ENCODE measurements around the gene IFNA2.

IFNA2 gene

GRCh38 chr9:21408817-21409216, 23.6 kb upstream of the IFNA2 start, which contains the start of gene IFNA8:
TSS of gene IFNA8 (plus strand) at chr9:21409117. CDS start at chr9:21409177, 60 bp downstream.
- no peak for DNase-seq (ENCODE audit: extremely low read depth, insufficient read length)
- TF ChIP-seq, protein P1, sequence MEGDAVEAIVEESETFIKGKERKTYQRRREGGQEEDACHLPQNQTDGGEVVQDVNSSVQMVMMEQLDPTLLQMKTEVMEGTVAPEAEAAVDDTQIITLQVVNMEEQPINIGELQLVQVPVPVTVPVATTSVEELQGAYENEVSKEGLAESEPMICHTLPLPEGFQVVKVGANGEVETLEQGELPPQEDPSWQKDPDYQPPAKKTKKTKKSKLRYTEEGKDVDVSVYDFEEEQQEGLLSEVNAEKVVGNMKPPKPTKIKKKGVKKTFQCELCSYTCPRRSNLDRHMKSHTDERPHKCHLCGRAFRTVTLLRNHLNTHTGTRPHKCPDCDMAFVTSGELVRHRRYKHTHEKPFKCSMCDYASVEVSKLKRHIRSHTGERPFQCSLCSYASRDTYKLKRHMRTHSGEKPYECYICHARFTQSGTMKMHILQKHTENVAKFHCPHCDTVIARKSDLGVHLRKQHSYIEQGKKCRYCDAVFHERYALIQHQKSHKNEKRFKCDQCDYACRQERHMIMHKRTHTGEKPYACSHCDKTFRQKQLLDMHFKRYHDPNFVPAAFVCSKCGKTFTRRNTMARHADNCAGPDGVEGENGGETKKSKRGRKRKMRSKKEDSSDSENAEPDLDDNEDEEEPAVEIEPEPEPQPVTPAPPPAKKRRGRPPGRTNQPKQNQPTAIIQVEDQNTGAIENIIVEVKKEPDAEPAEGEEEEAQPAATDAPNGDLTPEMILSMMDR (IDR thresholded peaks at IDR 0.05; ENCODE audit: insufficient read depth, low read length, poor library complexity, severe bottlenecking): no peak
- H3K36me3 ChIP-seq (ENCODE audit: control insufficient read depth, insufficient read depth, low read length): no peaks in the 10 kb centered on the region

GRCh38 chr9:21404146-21404545, 18.9 kb upstream of the IFNA2 start:
- Histone ChIP-seq H3K27me3 (replicated peaks; ENCODE audit: control insufficient read depth, insufficient read depth, low read length) (no peaks in the 10 kb centered on the region), H3K36me3 (ENCODE audit: control insufficient read depth, insufficient read depth, low read length) (no peaks in the 10 kb centered on the region), H3K4me3 (replicated peaks; ENCODE audit: low read depth, low read length) (no peak overlapping the region)
- DNase-seq (ENCODE audit: extremely low read depth, insufficient read length): no peak
- TF ChIP-seq, protein P1 (IDR thresholded peaks at IDR 0.05; ENCODE audit: insufficient read depth, low read length, poor library complexity, severe bottlenecking): no peak

More at GRCh38 chr9:21408817-21409216, 23.6 kb upstream of the IFNA2 start, which contains the start of gene IFNA8:
- no peak within 1 kb of the TSS for H3K4me3 ChIP-seq (replicated peaks; ENCODE audit: low read depth, low read length)
- no peaks in the 10 kb centered on the region for H3K27me3 ChIP-seq (replicated peaks; ENCODE audit: control insufficient read depth, insufficient read depth, low read length)

GRCh38 chr9:21402386-21403251, 17.4 kb upstream of the IFNA2 start:
- DNase-seq (ENCODE audit: extremely low read depth, insufficient read length): peak; percentile 13
- Histone ChIP-seq H3K36me3 (ENCODE audit: control insufficient read depth, insufficient read depth, low read length) (no peaks in the 10 kb centered on the region), H3K27me3 (replicated peaks; ENCODE audit: control insufficient read depth, insufficient read depth, low read length) (no peaks in the 10 kb centered on the region), H3K4me3 (replicated peaks; ENCODE audit: low read depth, low read length) (peak overlapping the region; percentile 47)
- TF ChIP-seq, protein P1 (IDR thresholded peaks at IDR 0.05; ENCODE audit: insufficient read depth, low read length, poor library complexity, severe bottlenecking): no peak

- DNase-seq (ENCODE audit: extremely low read depth, insufficient read length): no peak
- Histone ChIP-seq H3K27me3 (replicated peaks; ENCODE audit: control insufficient read depth, insufficient read depth, low read length) (no peaks in the 10 kb centered on the region), H3K36me3 (ENCODE audit: control insufficient read depth, insufficient read depth, low read length) (no peaks in the 10 kb centered on the region), H3K4me3 (replicated peaks; ENCODE audit: low read depth, low read length) (no peak overlapping the region)
- TF ChIP-seq, protein P1 (IDR thresholded peaks at IDR 0.05; ENCODE audit: insufficient read depth, low read length, poor library complexity, severe bottlenecking): no peak
Observed at GRCh38 chr9:21399956-21400355, 14.8 kb upstream of the IFNA2 start.

- no peak for DNase-seq (ENCODE audit: extremely low read depth, insufficient read length)
- Histone ChIP-seq H3K27me3 (replicated peaks; ENCODE audit: control insufficient read depth, insufficient read depth, low read length) (no peaks in the 10 kb centered on the region), H3K4me3 (replicated peaks; ENCODE audit: low read depth, low read length) (no peak overlapping the region), H3K36me3 (ENCODE audit: control insufficient read depth, insufficient read depth, low read length) (no peaks in the 10 kb centered on the region)
- TF ChIP-seq, protein P1 (IDR thresholded peaks at IDR 0.05; ENCODE audit: insufficient read depth, low read length, poor library complexity, severe bottlenecking): no peak
Observed at GRCh38 chr9:21398955-21399489, 13.8 kb upstream of the IFNA2 start.
